Trophoblast cell (in vitro differentiated cells and primary cell): ENCODE data around the gene PPRC1.

Source experiments
- DNase-seq, 2 donors: peaks; one replicate each; pipeline ENCODE4 v3.0.0-alpha.2; 2016
- H2AFZ ChIP-seq: 2 replicates; pipeline ENCODE4 v1.6.1; 2013; ENCODE audit warnings: low read length, moderate library complexity, mild to moderate bottlenecking; ENCODE audit not compliant: insufficient read depth, poor library complexity
- H2AK5ac ChIP-seq: 2 replicates; pipeline ENCODE4 v1.6.1; 2013; ENCODE audit warnings: mild to moderate bottlenecking, low read length
- H2BK120ac ChIP-seq: 2 replicates; pipeline ENCODE4 v1.6.1; 2013; ENCODE audit warnings: low read length, mild to moderate bottlenecking, moderate library complexity; ENCODE audit not compliant: insufficient read depth, poor library complexity
- H2BK12ac ChIP-seq: 2 replicates; pipeline ENCODE4 v1.6.1; 2013; ENCODE audit warnings: mild to moderate bottlenecking, low read length, moderate library complexity
- H2BK5ac ChIP-seq: 2 replicates; pipeline ENCODE4 v1.6.1; 2013; ENCODE audit warnings: low read length, low read depth, moderate library complexity, mild to moderate bottlenecking; ENCODE audit not compliant: poor library complexity
- H3K14ac ChIP-seq: 2 replicates; pipeline ENCODE4 v1.6.1; 2013; ENCODE audit warnings: mild to moderate bottlenecking, low read length
- H3K18ac ChIP-seq: 2 replicates; pipeline ENCODE4 v1.6.1; 2013; ENCODE audit warnings: mild to moderate bottlenecking, low read length
- H3K23ac ChIP-seq: 2 replicates; pipeline ENCODE4 v1.6.1; 2013; ENCODE audit warnings: low read length
- H3K27ac ChIP-seq: 2 replicates; pipeline ENCODE4 v1.5.1; 2013; ENCODE audit warnings: low read depth, mild to moderate bottlenecking, inconsistent platforms, low read length, moderate library complexity
- H3K27me3 ChIP-seq: 2 replicates; pipeline ENCODE4 v1.6.1; 2013; ENCODE audit warnings: inconsistent platforms, mild to moderate bottlenecking, low read length, moderate library complexity; ENCODE audit not compliant: insufficient read depth
- H3K36me3 ChIP-seq, 2 experiments: 1 replicate in 1 of 2; 2 replicates in 1 of 2; pipeline ENCODE4 v1.6.1; 2013; ENCODE audit warnings: low read length in 2 of 2, mild to moderate bottlenecking in 2 of 2, moderate library complexity in 1 of 2; ENCODE audit not compliant: insufficient read depth in 2 of 2, control insufficient read depth in 1 of 2
- H3K4ac ChIP-seq: 2 replicates; pipeline ENCODE4 v1.6.1; 2013; ENCODE audit warnings: low read depth, mild to moderate bottlenecking, low read length, moderate library complexity
- H3K4me1 ChIP-seq, 2 experiments: 1 replicate in 1 of 2; 2 replicates in 1 of 2; pipeline ENCODE4 v1.6.1; 2013; ENCODE audit warnings: low read length in 2 of 2, mild to moderate bottlenecking in 2 of 2, moderate library complexity in 1 of 2; ENCODE audit not compliant: insufficient read depth in 2 of 2, control insufficient read depth in 1 of 2
- H3K4me2 ChIP-seq: 2 replicates; pipeline ENCODE4 v1.6.1; 2013; ENCODE audit warnings: inconsistent platforms, mild to moderate bottlenecking, low read length, moderate library complexity
- H3K4me3 ChIP-seq: 2 replicates; pipeline ENCODE4 v1.5.1; 2013; ENCODE audit warnings: mild to moderate bottlenecking, low read depth, low read length, inconsistent platforms
- H3K79me1 ChIP-seq: one replicate; pipeline ENCODE4 v1.6.1; 2013; ENCODE audit warnings: low read length
- H3K79me2 ChIP-seq: 2 replicates; pipeline ENCODE4 v1.6.1; 2013; ENCODE audit warnings: low read length, mild to moderate bottlenecking; ENCODE audit not compliant: control insufficient read depth, insufficient read depth, poor library complexity
- H3K9ac ChIP-seq: 2 replicates; pipeline ENCODE4 v1.6.1; 2013; ENCODE audit warnings: mild to moderate bottlenecking, low read length
- H3K9me3 ChIP-seq: 2 replicates; pipeline ENCODE4 v1.6.1; 2013; ENCODE audit warnings: low read depth, mild to moderate bottlenecking, control low read depth, inconsistent platforms, low read length; ENCODE audit not compliant: insufficient read depth
- H4K12ac ChIP-seq: 2 replicates; pipeline ENCODE4 v1.6.1; 2013; ENCODE audit warnings: low read depth, mild to moderate bottlenecking, low read length, moderate library complexity
- H4K8ac ChIP-seq: 2 replicates; pipeline ENCODE4 v1.6.1; 2013; ENCODE audit warnings: low read depth, mild to moderate bottlenecking, low read length, moderate library complexity
- H4K91ac ChIP-seq: one replicate; pipeline ENCODE4 v1.6.1; 2013; ENCODE audit warnings: low read depth, mild to moderate bottlenecking, low read length, moderate library complexity
- WGBS: extraction: QIAGEN DNeasy Blood & Tissue Kit; methylation state at CpG from one replicate; pipeline ENCODE4 v1.1.7; 2013; ENCODE audit warnings: missing lambda C conversion rate; ENCODE audit not compliant: insufficient read length, insufficient coverage; ENCODE audit errors: extremely low coverage; 5-methylcytosine and 5-hydroxymethylcytosine counted together

Gene PPRC1

GRCh38 chr10:102157224-102157623, 24.4 kb downstream of the PPRC1 start:
- WGBS = no CpG with 5 or more reads among the region's 3 CpGs

DNA sequence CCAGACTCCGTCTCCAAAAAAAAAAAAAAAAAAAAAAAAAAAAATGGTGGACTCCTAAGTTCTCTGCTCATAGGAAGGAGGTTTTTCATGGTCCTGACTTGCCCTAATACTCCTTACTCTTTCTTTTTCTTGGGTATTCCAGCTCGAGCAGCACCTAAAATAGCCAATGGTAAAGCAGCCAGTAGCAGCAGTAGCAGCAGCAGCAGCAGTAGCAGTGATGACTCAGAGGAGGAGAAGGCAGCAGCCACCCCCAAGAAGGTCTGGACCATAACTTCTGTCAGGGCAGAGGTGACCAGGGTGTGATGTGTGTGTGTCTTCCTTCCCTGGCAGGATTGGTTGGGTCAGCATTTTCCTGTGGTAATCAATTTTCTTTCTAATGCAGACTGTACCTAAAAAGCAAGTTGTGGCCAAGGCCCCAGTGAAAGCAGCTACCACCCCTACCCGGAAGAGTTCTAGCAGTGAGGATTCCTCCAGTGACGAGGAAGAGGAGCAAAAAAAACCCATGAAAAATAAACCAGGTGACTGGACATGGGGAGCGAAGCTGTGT, 26.3 kb downstream of the PPRC1 start:
- Histone ChIP-seq H3K4me1 (no peaks in the 10 kb centered on the region), H3K14ac (no peak overlapping the region), H4K8ac (no peak overlapping the region), H3K36me3 (peaks cover 49 to 71% of the 10 kb centered on the region in 2 experiments), H3K9me3 (no peaks in the 10 kb centered on the region), H4K91ac (no peak overlapping the region), H2BK12ac (no peak overlapping the region), H3K27me3 (no peaks in the 10 kb centered on the region), H3K79me2 (peaks cover 2% of the 10 kb centered on the region), H3K9ac (no peak overlapping the region), H3K4ac (no peak overlapping the region), H3K18ac (no peak overlapping the region), H2AK5ac (no peak overlapping the region), H3K4me3 (no peak overlapping the region), H3K23ac (no peak overlapping the region), H2AFZ (no peak overlapping the region), H3K79me1 (no peaks in the 10 kb centered on the region), H4K12ac (no peak overlapping the region), H2BK5ac (no peak overlapping the region), H2BK120ac (no peak overlapping the region), H3K4me2 (no peak overlapping the region), H3K27ac (no peak overlapping the region)
- DNase-seq = no peak
- no CpG with 5 or more reads among the region's 5 CpGs for WGBS

More at GRCh38 chr10:102157224-102157623, 24.4 kb downstream of the PPRC1 start:
- no peak overlapping the region for H4K12ac ChIP-seq
- peaks cover 47 to 64% of the 10 kb centered on the region in 2 experiments for H3K36me3 ChIP-seq
- no peak overlapping the region for H3K4me2 ChIP-seq
- H3K14ac ChIP-seq = no peak overlapping the region
- H3K18ac ChIP-seq = peak overlapping the region; percentile 33
- H3K23ac ChIP-seq = no peak overlapping the region
- no peak overlapping the region for H2BK120ac ChIP-seq
- peaks cover 10% of the 10 kb centered on the region for H3K79me2 ChIP-seq
- H3K27me3 ChIP-seq = no peaks in the 10 kb centered on the region
- no peak overlapping the region for H2AK5ac ChIP-seq
- no peak overlapping the region for H2AFZ ChIP-seq
- DNase-seq = no peak
- no peak overlapping the region for H4K8ac ChIP-seq
- H2BK5ac ChIP-seq = no peak overlapping the region
- no peak overlapping the region for H4K91ac ChIP-seq
- H3K4ac ChIP-seq = no peak overlapping the region
- no peaks in the 10 kb centered on the region for H3K9me3 ChIP-seq
- peaks cover 4% of the 10 kb centered on the region for H3K79me1 ChIP-seq
- no peak overlapping the region for H2BK12ac ChIP-seq
- peaks cover 2 to 3% of the 10 kb centered on the region in 2 experiments for H3K4me1 ChIP-seq
- H3K9ac ChIP-seq = no peak overlapping the region
- H3K4me3 ChIP-seq = no peak overlapping the region
- no peak overlapping the region for H3K27ac ChIP-seq

GRCh38 chr10:102159831-102160230, 27.0 kb downstream of the PPRC1 start:
- H3K4me2 ChIP-seq = no peak overlapping the region
- no peak overlapping the region for H3K4me3 ChIP-seq
- no peak overlapping the region for H4K8ac ChIP-seq
- no peak overlapping the region for H3K18ac ChIP-seq
- H3K14ac ChIP-seq = no peak overlapping the region
- H2AK5ac ChIP-seq = no peak overlapping the region
- no peaks in the 10 kb centered on the region for H3K79me2 ChIP-seq
- no peaks in the 10 kb centered on the region for H3K79me1 ChIP-seq
- H3K23ac ChIP-seq = no peak overlapping the region
- no peak overlapping the region for H3K9ac ChIP-seq
- no peak overlapping the region for H3K27ac ChIP-seq
- no peak overlapping the region for H2AFZ ChIP-seq
- no peaks in the 10 kb centered on the region for H3K4me1 ChIP-seq
- no peak overlapping the region for H4K91ac ChIP-seq
- H2BK12ac ChIP-seq = no peak overlapping the region
- DNase-seq = no peak
- H2BK120ac ChIP-seq = no peak overlapping the region
- no peak overlapping the region for H3K4ac ChIP-seq
- no peaks in the 10 kb centered on the region for H3K9me3 ChIP-seq
- no peak overlapping the region for H2BK5ac ChIP-seq
- H3K36me3 ChIP-seq = peaks cover 49 to 65% of the 10 kb centered on the region in 2 experiments
- WGBS = no CpG with 5 or more reads among the region's 4 CpGs
- no peaks in the 10 kb centered on the region for H3K27me3 ChIP-seq
- H4K12ac ChIP-seq = no peak overlapping the region

DNA sequence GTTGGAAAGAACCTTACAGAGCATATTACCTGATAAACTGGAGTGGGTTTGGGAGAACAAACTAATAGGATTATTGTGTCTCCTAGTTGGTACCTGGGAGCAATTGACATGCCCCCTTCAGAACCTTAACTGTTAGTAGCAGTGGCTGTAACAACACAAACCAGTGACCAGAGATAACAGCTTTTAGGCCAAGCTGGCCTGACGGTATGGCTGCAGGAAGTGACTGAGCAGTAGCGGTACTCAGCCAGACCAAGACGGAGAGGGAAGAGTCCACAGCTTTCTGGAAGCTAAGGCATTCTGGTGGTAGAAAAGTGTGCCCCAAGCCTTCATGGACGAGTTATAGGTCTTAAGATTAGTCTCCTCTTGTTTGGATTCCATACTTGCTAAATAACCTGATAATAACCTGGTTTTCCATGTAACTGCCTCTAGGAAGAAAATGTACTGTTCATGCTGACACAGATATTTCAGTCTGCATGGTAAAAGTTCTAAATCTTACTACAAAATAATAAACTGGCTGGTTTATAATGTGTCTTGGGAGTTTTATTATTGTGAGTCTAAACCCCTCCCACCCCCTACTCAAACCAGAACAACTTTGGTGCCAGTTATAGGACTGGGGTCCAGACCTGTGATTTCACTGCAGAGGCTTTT, 30.6 kb downstream of the PPRC1 start:
- no CpG with 5 or more reads among the region's 4 CpGs for WGBS
- DNase-seq = no peak
- Histone ChIP-seq H3K27me3 (no peaks in the 10 kb centered on the region), H3K23ac (no peak overlapping the region), H2AK5ac (no peak overlapping the region), H3K79me2 (no peaks in the 10 kb centered on the region), H2BK5ac (no peak overlapping the region), H2BK12ac (no peak overlapping the region), H4K12ac (no peak overlapping the region), H3K14ac (no peak overlapping the region), H4K8ac (no peak overlapping the region), H2AFZ (no peak overlapping the region), H3K18ac (no peak overlapping the region), H3K9me3 (no peaks in the 10 kb centered on the region), H2BK120ac (no peak overlapping the region), H3K4me3 (no peak overlapping the region), H3K4me2 (no peak overlapping the region), H3K79me1 (no peaks in the 10 kb centered on the region), H4K91ac (no peak overlapping the region), H3K4ac (no peak overlapping the region), H3K27ac (no peak overlapping the region), H3K36me3 (peaks cover 35 to 42% of the 10 kb centered on the region in 2 experiments), H3K4me1 (no peaks in the 10 kb centered on the region), H3K9ac (no peak overlapping the region)
